ENCODE data around the gene HDGFL2.
A peak's percentile ranks its signal among the peaks of the same experiment; 100 is the strongest.

HDGFL2 gene

GRCh38 chr19:4515732-4516131 is 43.6 kb downstream of the HDGFL2 start:
- H3K9ac ChIP-seq (ENCODE audit: low read depth in 1 of 2, low read length in 2 of 2): no peak overlapping the region
- H3K27ac ChIP-seq (ENCODE audit: low read depth, low read length): no peak overlapping the region
- no peaks in the 10 kb centered on the region for H3K36me3 ChIP-seq (ENCODE audit: control insufficient read depth in 1 of 2, insufficient read depth in 2 of 2, low read length in 2 of 2)
- no peaks in the 10 kb centered on the region for H3K4me1 ChIP-seq (ENCODE audit: control insufficient read depth in 1 of 2, insufficient read depth in 2 of 2, low read length in 2 of 2)
- H3K9me3 ChIP-seq (ENCODE audit: control insufficient read depth in 1 of 2, low read length in 2 of 2): no peaks in the 10 kb centered on the region
- no peak overlapping the region for H3K4me3 ChIP-seq (ENCODE audit: low read depth in 1 of 2, low read length in 2 of 2)
- H3K27me3 ChIP-seq (ENCODE audit: control insufficient read depth in 1 of 2, insufficient read depth in 2 of 2, low read length in 2 of 2): no peaks in the 10 kb centered on the region

- no peaks in the 10 kb centered on the region for H3K9me3 ChIP-seq (ENCODE audit: control insufficient read depth in 1 of 2, low read length in 2 of 2)
- H3K4me1 ChIP-seq (ENCODE audit: control insufficient read depth in 1 of 2, insufficient read depth in 2 of 2, low read length in 2 of 2): no peaks in the 10 kb centered on the region
- H3K27me3 ChIP-seq (ENCODE audit: control insufficient read depth in 1 of 2, insufficient read depth in 2 of 2, low read length in 2 of 2): no peaks in the 10 kb centered on the region
- H3K27ac ChIP-seq (ENCODE audit: low read depth, low read length): no peak overlapping the region
- no peak overlapping the region for H3K9ac ChIP-seq (ENCODE audit: low read depth in 1 of 2, low read length in 2 of 2)
- no peak overlapping the region for H3K4me3 ChIP-seq (ENCODE audit: low read depth in 1 of 2, low read length in 2 of 2)
- no peaks in the 10 kb centered on the region for H3K36me3 ChIP-seq (ENCODE audit: control insufficient read depth in 1 of 2, insufficient read depth in 2 of 2, low read length in 2 of 2)
Measured at GRCh38 chr19:4516199-4516938, 44.3 kb downstream of the HDGFL2 start.

GRCh38 chr19:4516939-4517300 is 44.8 kb downstream of the HDGFL2 start:
- Histone ChIP-seq H3K27me3 (ENCODE audit: control insufficient read depth in 1 of 2, insufficient read depth in 2 of 2, low read length in 2 of 2) (peaks cover 0 to 4% of the 10 kb centered on the region in 2 donors), H3K4me1 (ENCODE audit: control insufficient read depth in 1 of 2, insufficient read depth in 2 of 2, low read length in 2 of 2) (no peaks in the 10 kb centered on the region), H3K36me3 (ENCODE audit: control insufficient read depth in 1 of 2, insufficient read depth in 2 of 2, low read length in 2 of 2) (no peaks in the 10 kb centered on the region), H3K9me3 (ENCODE audit: control insufficient read depth in 1 of 2, low read length in 2 of 2) (no peaks in the 10 kb centered on the region), H3K4me3 (ENCODE audit: low read depth in 1 of 2, low read length in 2 of 2) (no peak overlapping the region), H3K9ac (ENCODE audit: low read depth in 1 of 2, low read length in 2 of 2) (no peak overlapping the region), H3K27ac (ENCODE audit: low read depth, low read length) (no peak overlapping the region)

- Histone ChIP-seq H3K4me3 (ENCODE audit: low read depth in 1 of 2, low read length in 2 of 2) (no peak overlapping the region), H3K9me3 (ENCODE audit: control insufficient read depth in 1 of 2, low read length in 2 of 2) (no peaks in the 10 kb centered on the region), H3K27ac (ENCODE audit: low read depth, low read length) (no peak overlapping the region), H3K4me1 (ENCODE audit: control insufficient read depth in 1 of 2, insufficient read depth in 2 of 2, low read length in 2 of 2) (no peaks in the 10 kb centered on the region), H3K9ac (ENCODE audit: low read depth in 1 of 2, low read length in 2 of 2) (no peak overlapping the region), H3K36me3 (ENCODE audit: control insufficient read depth in 1 of 2, insufficient read depth in 2 of 2, low read length in 2 of 2) (no peaks in the 10 kb centered on the region), H3K27me3 (ENCODE audit: control insufficient read depth in 1 of 2, insufficient read depth in 2 of 2, low read length in 2 of 2) (peaks cover 0 to 5% of the 10 kb centered on the region in 2 donors)
Measured at GRCh38 chr19:4517451-4518057, 45.5 kb downstream of the HDGFL2 start.

- Histone ChIP-seq H3K36me3 (ENCODE audit: control insufficient read depth in 1 of 2, insufficient read depth in 2 of 2, low read length in 2 of 2) (no peaks in the 10 kb centered on the region), H3K27ac (ENCODE audit: low read depth, low read length) (peak within 1 kb of the TSS; percentile 10), H3K9ac (ENCODE audit: low read depth in 1 of 2, low read length in 2 of 2) (no peak within 1 kb of the TSS), H3K4me1 (ENCODE audit: control insufficient read depth in 1 of 2, insufficient read depth in 2 of 2, low read length in 2 of 2) (no peaks in the 10 kb centered on the region), H3K9me3 (ENCODE audit: control insufficient read depth in 1 of 2, low read length in 2 of 2) (no peaks in the 10 kb centered on the region), H3K27me3 (ENCODE audit: control insufficient read depth in 1 of 2, insufficient read depth in 2 of 2, low read length in 2 of 2) (peaks cover 0 to 5% of the 10 kb centered on the region in 2 donors), H3K4me3 (ENCODE audit: low read depth in 1 of 2, low read length in 2 of 2) (no peak within 1 kb of the TSS)
Measured at GRCh38 chr19:4518345-4519171, 46.5 kb downstream of the HDGFL2 start, which contains the start of gene PLIN4. PLIN4 (minus strand) TSS chr19:4518486; CDS start chr19:4518272, 214 bp downstream.

- no peak overlapping the region for H3K9ac ChIP-seq (ENCODE audit: low read depth in 1 of 2, low read length in 2 of 2)
- no peak overlapping the region for H3K4me3 ChIP-seq (ENCODE audit: low read depth in 1 of 2, low read length in 2 of 2)
- H3K27ac ChIP-seq (ENCODE audit: low read depth, low read length): no peak overlapping the region
- no peaks in the 10 kb centered on the region for H3K4me1 ChIP-seq (ENCODE audit: control insufficient read depth in 1 of 2, insufficient read depth in 2 of 2, low read length in 2 of 2)
- H3K9me3 ChIP-seq (ENCODE audit: control insufficient read depth in 1 of 2, low read length in 2 of 2): no peaks in the 10 kb centered on the region
- no peaks in the 10 kb centered on the region for H3K36me3 ChIP-seq (ENCODE audit: control insufficient read depth in 1 of 2, insufficient read depth in 2 of 2, low read length in 2 of 2)
- peaks cover 0 to 5% of the 10 kb centered on the region in 2 donors for H3K27me3 ChIP-seq (ENCODE audit: control insufficient read depth in 1 of 2, insufficient read depth in 2 of 2, low read length in 2 of 2)
Measured at GRCh38 chr19:4519172-4519496, 47.0 kb downstream of the HDGFL2 start.

- Histone ChIP-seq H3K36me3 (ENCODE audit: control insufficient read depth in 1 of 2, insufficient read depth in 2 of 2, low read length in 2 of 2) (no peaks in the 10 kb centered on the region), H3K4me3 (ENCODE audit: low read depth in 1 of 2, low read length in 2 of 2) (no peak overlapping the region), H3K27me3 (ENCODE audit: control insufficient read depth in 1 of 2, insufficient read depth in 2 of 2, low read length in 2 of 2) (peaks cover 0 to 5% of the 10 kb centered on the region in 2 donors), H3K4me1 (ENCODE audit: control insufficient read depth in 1 of 2, insufficient read depth in 2 of 2, low read length in 2 of 2) (no peaks in the 10 kb centered on the region), H3K9me3 (ENCODE audit: control insufficient read depth in 1 of 2, low read length in 2 of 2) (no peaks in the 10 kb centered on the region), H3K9ac (ENCODE audit: low read depth in 1 of 2, low read length in 2 of 2) (no peak overlapping the region), H3K27ac (ENCODE audit: low read depth, low read length) (no peak overlapping the region)
Measured at GRCh38 chr19:4519521-4520277, 47.6 kb downstream of the HDGFL2 start.

- Histone ChIP-seq H3K9me3 (ENCODE audit: control insufficient read depth in 1 of 2, low read length in 2 of 2) (no peaks in the 10 kb centered on the region), H3K27me3 (ENCODE audit: control insufficient read depth in 1 of 2, insufficient read depth in 2 of 2, low read length in 2 of 2) (peaks cover 0 to 5% of the 10 kb centered on the region in 2 donors), H3K27ac (ENCODE audit: low read depth, low read length) (no peak overlapping the region), H3K4me1 (ENCODE audit: control insufficient read depth in 1 of 2, insufficient read depth in 2 of 2, low read length in 2 of 2) (no peaks in the 10 kb centered on the region), H3K4me3 (ENCODE audit: low read depth in 1 of 2, low read length in 2 of 2) (no peak overlapping the region), H3K36me3 (ENCODE audit: control insufficient read depth in 1 of 2, insufficient read depth in 2 of 2, low read length in 2 of 2) (no peaks in the 10 kb centered on the region), H3K9ac (ENCODE audit: low read depth in 1 of 2, low read length in 2 of 2) (no peak overlapping the region)
Measured at GRCh38 chr19:4521170-4521887, 49.2 kb downstream of the HDGFL2 start.

- H3K27ac ChIP-seq (ENCODE audit: low read depth, low read length): no peak overlapping the region
- H3K9ac ChIP-seq (ENCODE audit: low read depth in 1 of 2, low read length in 2 of 2): no peak overlapping the region
- H3K4me1 ChIP-seq (ENCODE audit: control insufficient read depth in 1 of 2, insufficient read depth in 2 of 2, low read length in 2 of 2): no peaks in the 10 kb centered on the region
- H3K4me3 ChIP-seq (ENCODE audit: low read depth in 1 of 2, low read length in 2 of 2): no peak overlapping the region
- peaks cover 0 to 5% of the 10 kb centered on the region in 2 donors for H3K27me3 ChIP-seq (ENCODE audit: control insufficient read depth in 1 of 2, insufficient read depth in 2 of 2, low read length in 2 of 2)
- H3K9me3 ChIP-seq (ENCODE audit: control insufficient read depth in 1 of 2, low read length in 2 of 2): no peaks in the 10 kb centered on the region
- H3K36me3 ChIP-seq (ENCODE audit: control insufficient read depth in 1 of 2, insufficient read depth in 2 of 2, low read length in 2 of 2): no peaks in the 10 kb centered on the region
Measured at GRCh38 chr19:4521888-4522242, 49.8 kb downstream of the HDGFL2 start.

All from duodenal mucosa (tissue), 2 donors.